KMS-11 (cell line): ENCODE results near the gene SDK1.

ENCODE experiments used
- H2AFZ ChIP-seq: fragments of 200-600 bp; sonication (generic); 2 replicates; pipeline ENCODE4 v1.6.1; 2016; ENCODE audit warnings: antibody characterized with exemption, mixed run types, low read depth
- H3K27ac ChIP-seq: fragments of 200-600 bp; sonication (generic); 2 replicates; pipeline ENCODE4 v1.6.1; 2016; ENCODE audit warnings: mild to moderate bottlenecking, mixed run types
- H3K27me3 ChIP-seq: fragments of 200-600 bp; sonication (generic); 2 replicates; pipeline ENCODE4 v1.6.1; 2017; ENCODE audit warnings: mild to moderate bottlenecking, low read depth, mixed run types, moderate library complexity; ENCODE audit not compliant: insufficient read depth
- H3K36me3 ChIP-seq: fragments of 200-600 bp; sonication (generic); 2 replicates; pipeline ENCODE4 v1.6.1; 2017; ENCODE audit warnings: mild to moderate bottlenecking, mixed run types; ENCODE audit not compliant: insufficient read depth
- H3K4me1 ChIP-seq: fragments of 200-600 bp; sonication (generic); 2 replicates; pipeline ENCODE4 v1.6.1; 2016; ENCODE audit warnings: mild to moderate bottlenecking, low read depth, mixed run types; ENCODE audit not compliant: poor library complexity, severe bottlenecking
- H3K4me2 ChIP-seq: fragments of 200-600 bp; sonication (generic); 2 replicates; pipeline ENCODE4 v1.7.0; 2016; ENCODE audit warnings: mild to moderate bottlenecking, mixed run types
- H3K4me3 ChIP-seq: fragments of 200-600 bp; sonication (generic); IDR thresholded peaks from 2 replicates; pipeline ENCODE4 v1.6.1; 2017; ENCODE audit warnings: low read depth, low read length, mixed read lengths; ENCODE audit not compliant: insufficient read depth
- H3K79me2 ChIP-seq: fragments of 200-600 bp; sonication (generic); 2 replicates; pipeline ENCODE4 v1.6.1; 2016; ENCODE audit warnings: low read depth, mixed run types; ENCODE audit not compliant: insufficient read depth
- H3K9ac ChIP-seq: fragments of 200-600 bp; sonication (generic); 2 replicates; pipeline ENCODE4 v1.6.1; 2016; ENCODE audit warnings: mild to moderate bottlenecking, mixed run types
- H4K20me1 ChIP-seq: fragments of 200-600 bp; sonication (generic); 2 replicates; pipeline ENCODE4 v1.6.1; 2016; ENCODE audit warnings: mild to moderate bottlenecking, mixed run types; ENCODE audit not compliant: insufficient read depth
- CTCF ChIP-seq: fragments of 200-600 bp; sonication (generic); conservative IDR thresholded peaks from 2 replicates; pipeline ENCODE4 v1.6.1; 2017; ENCODE audit warnings: low read depth, mild to moderate bottlenecking, antibody characterized with exemption, low read length, moderate library complexity, mixed read lengths

The SDK1 gene

GRCh38 chr7:3466261-3466660, 165.2 kb downstream of the SDK1 start:
- no peak for TF ChIP-seq CTCF
- no peaks in the 10 kb centered on the region for H3K27me3 ChIP-seq
- H3K27ac ChIP-seq, result no peak overlapping the region
- H2AFZ ChIP-seq, result no peak overlapping the region
- no peak overlapping the region for H3K9ac ChIP-seq
- H3K4me2 ChIP-seq, result no peak overlapping the region
- H3K4me3 ChIP-seq, result no peak overlapping the region
- no peaks in the 10 kb centered on the region for H4K20me1 ChIP-seq
- H3K36me3 ChIP-seq, result no peaks in the 10 kb centered on the region
- H3K4me1 ChIP-seq, result no peaks in the 10 kb centered on the region
- no peaks in the 10 kb centered on the region for H3K79me2 ChIP-seq

- Histone ChIP-seq H3K9ac (no peak overlapping the region), H3K36me3 (no peaks in the 10 kb centered on the region), H3K4me3 (no peak overlapping the region), H3K79me2 (no peaks in the 10 kb centered on the region), H3K4me2 (no peak overlapping the region), H3K27me3 (no peaks in the 10 kb centered on the region), H3K4me1 (no peaks in the 10 kb centered on the region), H3K27ac (no peak overlapping the region), H4K20me1 (no peaks in the 10 kb centered on the region), H2AFZ (no peak overlapping the region)
- no peak for TF ChIP-seq CTCF
These were observed 168.6 kb downstream of the SDK1 start for GRCh38 chr7:3469641-3470040.

- Histone ChIP-seq H4K20me1 (no peaks in the 10 kb centered on the region), H3K27ac (no peak overlapping the region), H3K79me2 (no peaks in the 10 kb centered on the region), H3K4me2 (no peak overlapping the region), H3K9ac (no peak overlapping the region), H3K4me1 (no peaks in the 10 kb centered on the region), H3K4me3 (no peak overlapping the region), H2AFZ (no peak overlapping the region), H3K27me3 (no peaks in the 10 kb centered on the region), H3K36me3 (no peaks in the 10 kb centered on the region; the same call in 1 of the 2 replicates)
- TF ChIP-seq CTCF, result no peak
These were observed 179.1 kb downstream of the SDK1 start for GRCh38 chr7:3480197-3480596.

GRCh38 chr7:3481435-3481834, 180.4 kb downstream of the SDK1 start:
- no peaks in the 10 kb centered on the region for H3K27me3 ChIP-seq
- no peaks in the 10 kb centered on the region; the same call in 1 of the 2 replicates for H3K36me3 ChIP-seq
- H4K20me1 ChIP-seq, result no peaks in the 10 kb centered on the region
- H3K79me2 ChIP-seq, result no peaks in the 10 kb centered on the region
- H3K9ac ChIP-seq, result no peak overlapping the region
- no peak overlapping the region for H2AFZ ChIP-seq
- H3K27ac ChIP-seq, result no peak overlapping the region
- no peak for TF ChIP-seq CTCF
- no peaks in the 10 kb centered on the region for H3K4me1 ChIP-seq
- H3K4me2 ChIP-seq, result no peak overlapping the region
- no peak overlapping the region for H3K4me3 ChIP-seq
